GM19395 (cell line): ENCODE data around the gene PAM16.
"Not testable (repeated sequence)": the region's sequence is repeated elsewhere in the genome, so short reads cannot be mapped to it uniquely, and the experiment has no call there.

Source experiments
- ATAC-seq: cut with Tn5 transposase; IDR thresholded peaks from one replicate; pipeline ENCODE4 v1.9.1; 2021; ENCODE audit warnings: mild to moderate bottlenecking, moderate library complexity; ENCODE audit not compliant: unreplicated experiment

Gene PAM16

DNA sequence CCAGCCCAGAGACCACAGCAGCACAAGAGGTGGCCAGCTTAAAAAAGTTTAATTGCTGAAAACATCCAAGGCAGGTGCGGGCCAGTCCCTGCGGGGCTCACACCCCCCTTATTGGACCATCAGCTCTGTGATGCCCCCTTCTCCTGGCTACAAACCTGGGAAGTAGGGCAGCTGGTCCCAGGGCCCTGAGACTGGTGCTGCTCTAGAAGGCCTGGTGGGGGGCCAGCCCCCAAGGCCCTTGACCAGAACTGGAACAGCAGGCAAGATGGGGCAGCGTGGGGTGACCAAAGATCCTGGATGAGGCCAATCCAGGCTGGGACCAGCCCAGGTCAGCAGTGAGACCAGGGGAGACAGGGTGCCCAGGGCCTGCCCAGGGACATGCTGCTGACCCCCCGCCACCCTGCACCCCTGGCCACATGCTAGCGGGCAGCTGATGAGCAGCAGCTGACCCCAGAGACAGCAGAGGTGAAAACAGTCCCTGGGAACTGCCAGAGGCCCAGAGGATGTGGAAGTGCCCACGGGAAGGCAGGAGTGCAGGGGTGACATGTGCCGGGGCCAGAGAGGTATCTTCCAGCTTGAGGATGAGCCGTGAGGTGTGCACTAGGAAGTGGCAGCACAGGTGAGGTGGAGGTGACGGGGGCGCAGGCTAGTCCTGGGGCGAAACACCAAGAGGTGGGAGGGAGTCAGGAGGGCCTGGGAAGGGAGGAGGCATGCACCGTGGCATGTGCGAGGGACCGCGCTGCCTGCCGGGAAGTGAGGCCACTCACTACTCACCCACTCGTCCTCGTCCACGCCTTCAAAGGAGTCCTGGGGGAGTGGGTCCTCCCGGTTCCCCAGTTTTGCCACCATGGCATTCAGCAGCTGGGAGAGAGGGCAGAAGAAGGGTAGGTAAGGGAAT is 3.6 kb upstream of the PAM16 start:
- no peak for ATAC-seq

DNA sequence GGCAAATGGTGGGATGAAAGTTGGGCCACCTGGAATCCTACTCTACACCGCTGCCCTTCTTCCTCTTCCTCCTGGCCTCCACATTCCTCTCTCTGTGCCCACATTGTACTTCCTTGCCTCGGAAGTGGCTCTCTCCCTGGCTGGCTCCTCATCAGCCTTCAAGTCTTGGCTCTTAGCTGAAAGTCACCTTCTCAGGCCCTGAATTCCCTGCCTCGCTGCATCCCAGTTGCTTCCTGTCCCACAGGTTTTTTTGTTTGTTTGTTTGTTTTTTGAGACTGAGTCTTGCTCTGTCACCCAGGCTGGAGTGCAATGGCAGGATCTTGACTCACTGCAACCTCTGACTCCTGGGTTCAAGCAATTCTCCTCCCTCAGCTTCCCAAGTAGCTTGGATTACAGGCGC is 2.6 kb upstream of the PAM16 start:
- ATAC-seq: no peak

GRCh38 chr16:4352843-4353242 is 1.7 kb upstream of the PAM16 start:
- ATAC-seq: no peak

DNA sequence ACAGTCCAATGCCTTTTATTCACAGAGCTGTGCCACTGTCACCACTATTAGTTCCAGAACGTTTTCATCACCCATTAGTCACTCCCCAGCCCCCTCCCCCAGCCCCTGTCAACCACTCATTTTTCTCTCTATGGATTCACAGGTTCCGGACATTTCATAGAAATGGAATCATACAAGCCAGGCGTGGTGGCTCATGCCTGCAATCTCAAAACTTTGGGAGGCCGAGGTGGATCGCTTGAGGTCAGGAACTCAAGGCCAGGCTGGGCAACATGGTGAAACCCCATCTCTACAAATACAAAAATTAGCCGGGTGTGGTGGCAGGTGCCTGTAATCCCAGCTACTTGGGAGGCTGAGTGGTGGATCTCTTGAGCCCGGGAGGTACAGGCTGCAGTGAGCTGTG is 759 bp upstream of the PAM16 start:
- no peak for ATAC-seq

DNA sequence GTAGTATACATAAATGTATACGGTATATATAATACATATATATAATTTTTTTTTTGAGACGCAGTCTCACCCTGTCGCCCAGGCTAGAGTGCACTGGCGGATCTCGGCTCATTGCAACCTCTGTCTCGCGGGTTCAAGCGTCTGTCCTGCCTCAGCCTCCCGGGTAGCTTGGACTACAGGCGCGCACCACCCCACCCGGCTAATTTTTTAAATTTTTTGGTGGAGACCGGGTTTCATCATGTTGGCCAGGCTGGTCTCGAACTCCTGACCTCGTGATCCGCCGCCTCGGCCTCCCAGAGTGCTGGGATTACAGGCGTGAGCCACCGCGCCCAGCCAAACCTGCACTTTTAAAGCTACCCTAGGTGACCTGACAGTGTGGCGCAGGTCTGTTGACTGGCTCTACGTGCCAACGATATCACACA is 745 bp downstream of the PAM16 start:
- peak; percentile 7 for ATAC-seq

DNA sequence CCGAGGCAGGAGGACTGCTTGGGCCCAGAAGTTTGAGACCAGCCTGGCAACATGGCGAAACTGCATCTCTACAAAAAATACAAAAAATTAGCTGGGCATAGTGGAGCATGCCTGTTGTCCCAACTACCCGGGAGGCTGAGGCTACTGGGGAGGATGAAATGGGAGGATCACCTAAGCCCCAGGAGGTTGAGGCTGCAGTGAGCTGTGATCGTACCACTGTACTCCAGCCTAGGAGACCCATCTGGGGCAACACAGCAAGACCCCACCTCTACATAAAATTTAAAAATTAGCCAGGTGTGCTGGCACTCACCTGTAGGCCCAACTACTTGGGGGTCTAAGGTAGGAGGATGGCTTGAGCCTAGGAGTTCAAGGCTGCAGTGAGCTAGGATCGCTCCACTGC is 1.8 kb downstream of the PAM16 start:
- no peak for ATAC-seq

DNA sequence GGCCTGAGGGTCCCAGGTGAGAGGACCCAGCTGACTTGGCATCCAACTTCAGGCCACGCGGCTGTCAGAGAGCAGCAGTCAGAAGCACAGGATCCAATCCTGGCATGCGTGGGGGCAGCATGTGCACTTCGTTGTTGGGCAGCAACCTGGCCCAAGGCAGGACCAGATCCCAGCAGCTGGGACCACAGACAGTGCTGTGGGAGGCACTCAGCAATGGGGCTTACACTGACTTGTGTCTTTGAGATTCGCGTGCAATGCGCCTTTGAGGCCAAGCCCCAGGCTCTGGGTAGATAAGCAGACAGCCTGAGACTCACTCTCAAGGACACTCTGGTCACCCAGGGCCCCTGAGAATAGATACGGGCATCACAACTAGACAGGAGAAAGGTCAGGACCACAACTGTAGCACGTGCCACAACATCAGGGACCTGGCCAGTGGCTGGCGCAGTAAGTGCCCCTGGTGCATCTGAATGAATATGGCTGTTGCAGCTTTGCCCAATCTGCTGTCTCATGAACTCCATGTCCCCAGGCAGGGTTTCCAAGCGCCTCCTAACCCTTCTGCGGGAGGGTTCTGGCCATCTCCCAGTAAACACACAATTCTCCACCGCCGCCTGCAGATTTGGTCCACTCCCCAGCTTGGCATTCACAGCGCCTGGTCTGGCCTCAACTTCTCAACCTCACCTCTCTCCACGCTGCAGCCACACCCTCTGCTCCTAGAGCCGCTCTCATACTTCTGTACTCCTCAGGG is 3.2 kb downstream of the PAM16 start:
- ATAC-seq: no peak

GRCh38 chr16:4347010-4347409 is 4.1 kb downstream of the PAM16 start:
- no peak for ATAC-seq

GRCh38 chr16:4345836-4346781 is 5.0 kb downstream of the PAM16 start:
- ATAC-seq: no peak

GRCh38 chr16:4344983-4345835 is 5.9 kb downstream of the PAM16 start:
- ATAC-seq: no peak

GRCh38 chr16:4344300-4344982 is 6.7 kb downstream of the PAM16 start:
- ATAC-seq: not testable (repeated sequence)

- ATAC-seq: no peak
Measured at GRCh38 chr16:4342866-4343744, 8.0 kb downstream of the PAM16 start.

DNA sequence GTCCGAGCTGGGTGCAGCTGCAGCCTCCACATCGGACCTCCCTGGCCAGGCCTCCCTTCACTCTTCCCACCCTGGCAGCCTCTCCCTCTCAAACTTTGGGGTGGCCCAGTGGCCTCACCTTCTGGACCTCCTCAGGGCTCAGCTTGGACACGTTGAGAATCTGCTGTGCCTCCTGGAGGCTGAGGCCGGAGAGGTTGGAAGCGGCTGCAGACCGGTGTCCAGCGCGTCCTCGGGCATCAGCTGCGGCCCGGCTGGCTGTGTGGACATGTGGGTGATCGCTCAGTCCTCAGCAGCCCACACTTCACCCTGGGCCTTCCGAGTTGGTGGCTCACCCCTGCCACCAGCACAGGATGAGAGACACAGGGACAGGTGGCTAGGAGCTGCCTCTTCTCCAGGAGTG is 9.9 kb downstream of the PAM16 start:
- no peak for ATAC-seq

DNA sequence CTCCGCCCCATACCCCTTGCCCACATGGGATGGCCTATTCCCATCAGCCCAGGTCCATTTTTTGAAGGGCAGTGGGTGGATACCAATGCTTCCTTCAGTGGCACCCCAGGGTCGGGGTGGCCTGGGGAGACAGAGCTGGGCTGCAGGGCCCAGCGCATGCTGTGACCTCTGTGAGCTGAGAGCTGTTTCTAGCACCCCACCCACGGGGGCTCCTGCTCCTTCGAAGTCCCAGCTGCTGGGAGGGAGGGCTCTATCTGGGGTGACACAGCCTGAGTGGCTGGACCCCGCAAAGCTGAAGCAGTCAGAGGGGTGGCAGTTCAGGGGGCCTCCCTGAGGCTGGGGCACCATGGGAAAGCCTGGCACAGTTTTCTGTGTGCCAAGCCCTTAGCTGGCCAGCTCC is 10.7 kb downstream of the PAM16 start:
- ATAC-seq: no peak

GRCh38 chr16:4339909-4340308 is 11.2 kb downstream of the PAM16 start:
- no peak for ATAC-seq

GRCh38 chr16:4339455-4339854 is 11.7 kb downstream of the PAM16 start:
- ATAC-seq: no peak

- no peak for ATAC-seq
Measured at GRCh38 chr16:4338712-4339299, 12.3 kb downstream of the PAM16 start.

- no peak for ATAC-seq
Measured at GRCh38 chr16:4338125-4338582, 13.0 kb downstream of the PAM16 start.
